Skeletal muscle satellite cell (primary cell): ENCODE measurements around the gene ZNF48.
A peak's percentile ranks its signal among the peaks of the same experiment; 100 is the strongest.

Source experiments
- H3K27me3 ChIP-seq: 2 replicates; pipeline ENCODE4 v1.7.0; 2013; ENCODE audit warnings: low read length; ENCODE audit not compliant: control insufficient read depth, insufficient read depth
- H3K36me3 ChIP-seq: 2 replicates; pipeline ENCODE4 v1.7.0; 2013; ENCODE audit warnings: mild to moderate bottlenecking, control low read depth, low read length; ENCODE audit not compliant: insufficient read depth
- H3K4me1 ChIP-seq: 2 replicates; pipeline ENCODE4 v1.7.0; 2013; ENCODE audit warnings: low read length; ENCODE audit not compliant: control insufficient read depth, insufficient read depth
- H3K4me2 ChIP-seq: 2 replicates; pipeline ENCODE4 v1.7.0; 2013; ENCODE audit warnings: mild to moderate bottlenecking, low read length
- H3K4me3 ChIP-seq: 2 replicates; pipeline ENCODE4 v1.7.0; 2013; ENCODE audit warnings: low read length
- H3K9ac ChIP-seq: 2 replicates; pipeline ENCODE4 v1.7.0; 2013; ENCODE audit warnings: mild to moderate bottlenecking, low read depth, low read length, moderate library complexity
- H3K9me3 ChIP-seq: replicated peaks from 2 replicates; pipeline ENCODE4 v1.7.0; 2013; ENCODE audit warnings: mild to moderate bottlenecking, control low read depth, low read length
- small RNA-seq: library from RNA; depleted of rRNA; stranded (forward); fragments of <200 nt; gene quantifications from one replicate; pipeline ENCODE3, GENCODE V24; 2012

Gene ZNF48

GRCh38 chr16:30439720-30440348 is 44.6 kb downstream of the ZNF48 start:
- H3K9me3 ChIP-seq, result no peaks in the 10 kb centered on the region
- H3K4me1 ChIP-seq, result peaks cover 7% of the 10 kb centered on the region
- no peak overlapping the region for H3K4me2 ChIP-seq
- no peak overlapping the region for H3K9ac ChIP-seq
- H3K4me3 ChIP-seq, result no peak overlapping the region
- peaks cover 8% of the 10 kb centered on the region for H3K27me3 ChIP-seq
- H3K36me3 ChIP-seq, result peaks cover 16% of the 10 kb centered on the region

GRCh38 chr16:30443631-30444030 is 48.4 kb downstream of the ZNF48 start:
- Histone ChIP-seq H3K4me3 (no peak overlapping the region), H3K36me3 (peaks cover 16% of the 10 kb centered on the region), H3K9ac (no peak overlapping the region), H3K4me1 (peaks cover 15% of the 10 kb centered on the region), H3K9me3 (no peaks in the 10 kb centered on the region), H3K27me3 (no peaks in the 10 kb centered on the region), H3K4me2 (no peak overlapping the region)

- peak overlapping the region; percentile 81 for H3K4me3 ChIP-seq
- peaks cover 16% of the 10 kb centered on the region for H3K36me3 ChIP-seq
- no peaks in the 10 kb centered on the region for H3K9me3 ChIP-seq
- peak overlapping the region; percentile 96 for H3K9ac ChIP-seq
- H3K4me2 ChIP-seq, result peak overlapping the region; percentile 90
- no peaks in the 10 kb centered on the region for H3K27me3 ChIP-seq
- H3K4me1 ChIP-seq, result peaks cover 15% of the 10 kb centered on the region
Measured at GRCh38 chr16:30444231-30445148, 49.3 kb downstream of the ZNF48 start.

- Histone ChIP-seq H3K4me3 (peak overlapping the region; percentile 81), H3K36me3 (peaks cover 16% of the 10 kb centered on the region), H3K4me1 (peaks cover 15% of the 10 kb centered on the region), H3K9me3 (no peaks in the 10 kb centered on the region), H3K9ac (peak overlapping the region; percentile 96), H3K4me2 (peak overlapping the region; percentile 90), H3K27me3 (no peaks in the 10 kb centered on the region)
Measured at GRCh38 chr16:30445149-30445407, 49.9 kb downstream of the ZNF48 start.

GRCh38 chr16:30445408-30446202 is 50.4 kb downstream of the ZNF48 start, which contains the start of gene SEPHS2:
Gene SEPHS2 (minus strand): TSS chr16:30445874. CDS start chr16:30445727, 147 bp downstream.
- H3K9me3 ChIP-seq, result no peaks in the 10 kb centered on the region
- H3K4me3 ChIP-seq, result peak within 1 kb of the TSS; percentile 81
- H3K9ac ChIP-seq, result peak within 1 kb of the TSS; percentile 96
- peak within 1 kb of the TSS; percentile 90 for H3K4me2 ChIP-seq
- H3K36me3 ChIP-seq, result peaks cover 16% of the 10 kb centered on the region
- no peaks in the 10 kb centered on the region for H3K27me3 ChIP-seq
- peaks cover 15% of the 10 kb centered on the region for H3K4me1 ChIP-seq

- H3K4me2 ChIP-seq, result peak overlapping the region; percentile 90
- H3K36me3 ChIP-seq, result peaks cover 16% of the 10 kb centered on the region
- peak overlapping the region; percentile 96 for H3K9ac ChIP-seq
- no peaks in the 10 kb centered on the region for H3K9me3 ChIP-seq
- peak overlapping the region; percentile 81 for H3K4me3 ChIP-seq
- H3K27me3 ChIP-seq, result no peaks in the 10 kb centered on the region
- peaks cover 15% of the 10 kb centered on the region for H3K4me1 ChIP-seq
Measured at GRCh38 chr16:30446203-30446595, 51.0 kb downstream of the ZNF48 start.

- Histone ChIP-seq H3K27me3 (peaks cover 4% of the 10 kb centered on the region), H3K9ac (no peak overlapping the region), H3K9me3 (no peaks in the 10 kb centered on the region), H3K36me3 (peaks cover 16% of the 10 kb centered on the region), H3K4me3 (no peak overlapping the region), H3K4me1 (peaks cover 15% of the 10 kb centered on the region), H3K4me2 (no peak overlapping the region)
Measured at GRCh38 chr16:30447512-30448226, 52.4 kb downstream of the ZNF48 start.

- H3K4me1 ChIP-seq, result peaks cover 15% of the 10 kb centered on the region
Measured at GRCh38 chr16:30449116-30449435, 53.9 kb downstream of the ZNF48 start.

More at GRCh38 chr16:30449116-30449435, 53.9 kb downstream of the ZNF48 start:
- Histone ChIP-seq H3K9ac (no peak overlapping the region), H3K4me2 (no peak overlapping the region), H3K4me3 (no peak overlapping the region), H3K27me3 (peaks cover 4% of the 10 kb centered on the region), H3K9me3 (no peaks in the 10 kb centered on the region), H3K36me3 (peaks cover 7% of the 10 kb centered on the region)

Small RNA genes within 50 kb of the gene (small RNA-seq; reads per million reads assigned to genes)
- 8.9 reads per million, percentile 90 among the genes with 10 or more reads in this experiment for gene RF00406
